CD4-positive, alpha-beta T cell treated with Interleukin-4 for 4 hours (primary cell): Measurements from ENCODE around the gene TMEM221.

Experiments used
- DNase-seq: peaks from one replicate; pipeline ENCODE4 v3.0.0-alpha.2; 2020

TMEM221 gene

GRCh38 chr19:17471410-17472125 is 23.1 kb upstream of the TMEM221 start:
- DNase-seq, result no peak

DNA sequence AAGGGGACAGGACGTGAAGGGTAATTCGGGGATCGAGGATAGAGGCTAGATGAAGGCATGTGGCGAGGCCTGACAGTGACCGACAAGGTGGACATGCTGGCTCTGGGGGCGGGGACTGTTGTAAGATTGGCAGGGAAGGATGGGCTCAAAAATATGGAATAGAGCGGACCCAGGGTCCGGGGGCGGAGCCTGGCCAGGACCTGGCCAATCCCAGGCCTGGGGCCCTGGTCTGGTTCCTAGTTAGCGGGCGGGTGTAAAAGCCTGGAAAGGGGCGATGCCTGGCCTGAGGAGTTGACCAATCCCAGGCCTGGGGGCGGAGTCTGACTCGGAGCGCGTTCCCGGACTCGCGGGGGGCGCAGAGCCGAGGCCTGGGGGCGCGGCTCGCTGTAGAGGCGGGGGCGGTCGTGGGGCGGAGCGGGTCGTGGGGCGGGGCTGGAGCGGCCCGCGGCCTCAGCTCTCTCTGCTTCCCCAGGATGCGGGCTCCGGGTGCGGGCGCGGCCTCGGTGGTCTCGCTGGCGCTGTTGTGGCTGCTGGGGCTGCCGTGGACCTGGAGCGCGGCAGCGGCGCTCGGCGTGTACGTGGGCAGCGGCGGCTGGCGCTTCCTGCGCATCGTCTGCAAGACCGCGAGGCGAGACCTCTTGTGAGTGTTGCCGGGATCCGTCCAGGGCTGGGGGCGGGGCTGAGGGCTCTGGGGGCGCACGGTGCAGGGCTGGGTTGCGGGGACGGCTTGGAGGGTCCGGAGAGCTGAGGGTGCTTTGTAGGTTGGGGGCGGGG is 21.8 kb upstream of the TMEM221 start, which contains the start of gene SLC27A1:
Gene SLC27A1, plus strand, starts transcription at position 457 of the 774 bp plus-strand sequence. Its CDS starts 17 bp downstream, at position 474.
- DNase-seq, result peak; percentile 93

GRCh38 chr19:17469481-17470067 is 21.1 kb upstream of the TMEM221 start:
- DNase-seq, result peak; percentile 95

DNA sequence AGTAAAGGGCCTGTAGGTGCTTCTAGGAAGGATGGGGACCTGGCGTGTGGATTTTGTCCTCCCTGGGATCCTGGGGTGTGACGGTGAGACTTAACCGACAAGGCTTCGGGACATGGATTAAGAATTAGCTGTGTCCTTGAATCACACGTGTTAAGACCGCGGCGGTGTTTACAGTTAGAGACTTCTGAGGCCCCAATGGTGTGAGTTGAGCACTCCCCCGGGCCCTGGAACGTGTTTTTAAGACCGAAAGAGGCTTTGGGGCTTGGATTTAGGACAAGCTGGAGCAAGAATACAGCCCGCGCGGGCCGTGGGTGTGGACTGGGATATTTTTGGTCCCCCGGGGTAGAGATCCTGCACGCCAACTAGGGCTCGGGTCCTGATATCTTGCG is 20.6 kb upstream of the TMEM221 start:
- no peak for DNase-seq

GRCh38 chr19:17468302-17469091 is 20.0 kb upstream of the TMEM221 start:
- DNase-seq, result no peak

DNA sequence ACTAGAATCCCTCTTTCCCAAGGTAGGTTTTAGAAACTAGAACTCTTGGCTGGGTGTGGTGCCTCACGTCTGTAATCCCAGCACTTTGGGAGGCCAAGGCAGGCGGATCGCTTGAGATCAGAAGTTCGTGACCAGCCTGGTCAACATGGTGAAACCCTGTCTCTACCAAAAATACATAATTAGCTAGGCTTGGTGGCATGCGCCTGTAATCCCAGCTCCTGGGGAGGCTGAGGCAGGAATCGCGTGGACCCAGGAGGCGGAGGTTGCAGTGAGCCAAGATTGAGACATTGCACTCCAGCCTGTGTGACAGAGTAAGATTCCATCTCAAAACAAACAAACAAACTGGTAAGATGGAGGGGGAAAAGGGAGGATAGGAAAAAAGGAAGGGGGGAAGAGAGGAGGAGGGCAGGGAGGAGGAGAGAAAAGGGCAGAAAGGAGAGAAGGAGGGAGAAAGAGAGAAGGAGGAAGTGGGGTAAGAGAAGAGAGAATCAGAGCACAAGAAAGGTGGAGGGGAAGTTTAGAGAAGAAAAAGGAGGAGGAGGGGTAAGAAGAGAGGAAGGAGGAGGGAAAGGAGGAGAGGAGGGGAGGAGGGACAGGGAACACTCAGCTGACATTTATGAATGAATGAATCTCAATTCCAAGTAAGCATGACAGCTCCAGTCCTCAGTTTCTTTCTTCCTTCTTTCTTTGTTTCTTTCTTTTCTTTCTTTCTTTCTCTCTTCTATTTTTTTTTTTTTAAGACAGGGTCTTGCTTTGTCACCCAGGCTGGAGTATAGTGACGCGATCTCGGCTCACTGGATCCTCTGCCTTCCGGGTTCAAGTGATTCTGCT is 19.2 kb upstream of the TMEM221 start:
- no peak for DNase-seq

- DNase-seq, result no peak
Observed at GRCh38 chr19:17466487-17466850, 18.0 kb upstream of the TMEM221 start.

DNA sequence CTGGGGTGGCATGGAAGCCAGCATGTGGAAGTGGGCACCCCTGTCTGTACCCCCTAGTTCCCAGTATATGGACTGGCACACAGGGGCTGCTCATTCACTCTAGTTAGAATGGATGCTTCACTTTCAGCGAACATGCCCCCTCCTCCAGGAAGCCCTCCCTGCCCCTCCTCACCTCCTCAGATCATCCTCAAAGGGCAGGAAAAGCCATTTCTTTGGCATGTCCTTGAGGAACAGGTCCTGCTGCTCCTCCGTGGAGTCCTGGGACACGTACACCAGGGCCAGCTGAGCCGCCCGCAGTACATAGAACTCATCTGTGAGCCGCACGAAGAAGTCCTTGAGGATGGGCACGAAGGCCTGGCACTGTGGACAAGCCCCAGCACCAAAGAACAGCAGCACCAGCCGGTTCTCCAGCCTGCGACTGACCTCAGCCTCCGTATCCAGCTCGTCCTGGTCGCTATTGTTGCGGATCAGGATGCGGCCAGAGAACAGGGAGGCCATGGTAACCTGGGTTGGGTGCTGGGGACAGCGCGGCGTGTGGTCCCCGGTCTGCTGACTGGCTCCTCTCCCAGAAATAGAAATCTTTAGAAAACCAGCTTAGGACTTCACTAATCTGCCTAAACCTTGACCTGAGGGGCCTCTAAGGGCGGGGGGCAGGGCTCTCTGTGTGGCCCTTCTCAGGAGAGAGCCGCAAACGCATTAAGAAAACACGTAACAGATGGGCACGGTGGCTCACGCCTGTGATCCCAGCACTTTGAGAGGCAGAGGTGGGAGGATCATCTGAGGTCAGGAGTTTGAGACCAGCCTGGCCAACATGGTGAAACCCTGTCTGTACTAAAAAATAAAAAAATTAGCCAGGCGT is 12.1 kb upstream of the TMEM221 start, which contains the start of gene NXNL1:
Gene NXNL1, minus strand, starts transcription at position 555 of the 859 bp plus-strand sequence. Its CDS starts 57 bp downstream, at position 498.
- no peak for DNase-seq

DNA sequence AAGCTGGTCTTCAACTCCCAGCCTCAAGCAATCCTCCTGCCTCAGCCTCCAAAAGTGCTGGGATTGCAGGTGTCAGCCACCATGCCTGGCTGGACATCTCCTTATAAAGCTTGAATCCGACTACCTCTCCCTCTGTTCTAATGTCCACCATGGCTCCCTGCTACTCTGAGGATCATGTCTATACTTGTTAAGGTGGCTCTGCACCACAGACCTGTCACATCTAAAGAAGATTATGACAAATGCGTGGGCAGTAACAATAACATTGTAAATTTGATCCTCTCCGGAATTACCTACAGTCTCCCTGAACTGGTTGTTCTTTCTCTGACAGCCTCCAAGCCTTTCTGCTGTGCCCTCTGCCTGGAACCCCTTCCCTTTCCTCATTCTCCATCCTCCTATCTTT is 10.5 kb upstream of the TMEM221 start:
- no peak for DNase-seq

DNA sequence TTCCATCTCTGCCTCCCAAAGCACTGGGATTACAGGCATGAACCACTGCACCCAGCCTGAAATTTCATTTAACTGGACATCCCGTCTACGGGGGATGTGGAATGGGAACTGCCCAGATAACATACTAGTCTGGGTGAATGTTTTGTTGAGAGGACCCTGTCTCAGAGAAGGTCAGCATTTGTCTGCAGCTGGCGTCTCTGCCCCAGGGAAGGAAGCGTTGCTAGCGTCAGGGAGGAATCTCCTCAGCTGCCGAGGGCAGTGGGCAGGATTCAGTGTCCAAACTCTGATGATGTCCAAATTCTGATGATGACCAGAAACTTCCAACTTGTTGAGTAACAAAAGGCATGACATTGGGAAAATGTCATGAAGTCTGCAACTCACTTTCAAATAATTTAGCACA is 9.1 kb upstream of the TMEM221 start:
- no peak for DNase-seq

GRCh38 chr19:17456127-17456526 is 7.7 kb upstream of the TMEM221 start:
- DNase-seq, result no peak

DNA sequence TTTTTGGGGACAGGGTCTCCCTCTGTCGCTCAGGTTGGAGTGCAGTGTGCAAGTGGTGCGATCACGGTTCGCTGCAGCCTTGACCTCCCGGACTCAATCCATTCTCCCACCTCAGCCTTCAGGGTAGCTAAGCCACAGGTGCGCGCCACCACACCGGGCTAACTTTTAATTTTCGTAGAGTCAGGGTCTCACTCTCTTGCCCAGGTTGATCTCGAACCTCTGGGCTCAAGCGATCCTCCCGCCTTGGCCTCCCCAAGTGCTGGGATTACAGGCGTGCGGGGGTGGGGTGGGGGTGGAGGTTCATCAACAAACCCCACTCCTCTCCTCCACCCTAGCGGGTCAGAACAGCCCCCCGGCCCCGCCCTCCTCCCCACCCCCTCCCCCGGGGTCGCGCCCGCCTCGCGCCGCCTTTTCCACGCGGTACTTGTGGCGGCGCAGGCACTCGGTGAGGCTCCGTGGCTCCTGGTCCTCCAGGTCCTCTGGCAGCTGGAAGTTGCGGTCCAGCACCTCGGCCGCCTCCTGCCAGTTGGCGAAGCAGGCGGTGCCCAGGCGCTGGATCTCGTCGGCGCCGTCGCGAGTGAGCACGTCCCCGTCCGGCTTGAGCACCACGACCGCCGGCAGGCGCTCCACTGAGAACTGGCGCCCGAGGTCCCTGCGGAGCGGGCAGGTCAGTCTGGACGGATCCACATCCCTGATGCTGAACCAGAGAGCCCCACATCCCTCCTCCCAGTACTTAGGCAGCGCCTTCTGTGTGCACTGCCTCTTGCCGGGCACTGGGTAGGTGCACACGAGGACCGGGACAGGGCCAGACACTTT is 7.0 kb upstream of the TMEM221 start:
- DNase-seq, result no peak

DNA sequence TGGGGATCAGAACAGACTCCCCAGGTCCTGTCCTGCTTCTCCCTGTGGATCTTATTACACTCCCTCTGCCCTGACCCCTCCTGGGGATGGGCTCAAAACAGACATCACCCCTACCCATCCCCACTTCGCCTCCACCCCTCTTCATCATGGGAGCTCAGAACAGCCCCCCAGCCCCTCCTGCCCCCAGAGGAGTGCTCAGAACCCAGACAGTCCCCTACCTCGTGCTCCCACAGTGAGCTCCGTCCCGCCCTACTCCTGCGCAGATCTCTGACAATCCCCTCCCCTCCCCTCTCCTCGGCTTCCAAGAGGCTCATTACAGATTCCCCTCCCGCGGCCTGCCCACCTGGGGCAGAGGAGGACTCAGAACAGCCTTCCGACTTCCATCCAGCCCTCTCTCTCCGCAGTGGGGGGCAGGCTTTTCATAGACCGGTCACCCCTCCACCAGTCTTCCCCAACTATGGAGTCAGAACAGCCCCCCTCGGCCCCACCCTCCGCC is 6.2 kb upstream of the TMEM221 start:
- DNase-seq, result no peak

- DNase-seq, result no peak
Observed at GRCh38 chr19:17451820-17452219, 3.4 kb upstream of the TMEM221 start.

DNA sequence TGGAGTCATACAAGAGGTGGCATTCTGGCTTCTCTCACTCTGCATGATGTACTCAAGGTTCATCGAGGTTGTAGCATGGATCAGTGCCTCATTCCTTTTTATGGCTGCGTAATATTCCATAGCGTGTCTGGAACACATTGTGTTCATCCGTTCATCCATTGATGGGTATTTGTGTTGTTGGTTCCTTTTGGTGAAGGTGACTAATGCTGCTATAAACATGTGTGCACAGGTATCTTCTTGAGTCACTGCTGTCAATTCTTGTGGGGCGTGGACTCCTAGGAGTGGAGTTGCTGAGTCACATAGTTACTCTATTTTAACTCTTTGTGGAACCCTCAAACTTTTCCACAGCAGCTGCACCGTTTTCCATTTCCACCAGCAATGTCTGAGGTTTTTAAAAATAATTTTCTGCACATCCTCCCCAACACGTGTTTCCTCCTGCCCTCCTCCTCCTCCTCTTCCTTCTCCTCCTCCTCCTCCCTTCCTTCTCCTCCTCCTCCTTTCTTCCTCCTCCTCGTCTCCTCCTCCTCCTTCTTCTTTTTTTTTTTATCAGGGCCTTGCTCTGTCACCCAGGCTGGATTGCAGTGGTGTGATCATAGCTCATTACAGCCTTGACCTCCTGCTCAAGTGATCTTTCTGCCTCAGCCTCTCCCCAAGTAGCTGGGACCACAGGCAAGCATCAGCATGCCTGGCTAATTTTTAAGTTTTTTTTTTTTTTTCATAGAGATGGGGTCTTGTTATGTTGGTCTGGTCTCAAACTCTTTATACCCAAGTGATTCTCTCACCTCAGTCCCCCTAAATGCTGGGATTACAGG is 2.0 kb upstream of the TMEM221 start:
- peak; percentile 54 for DNase-seq

- no peak for DNase-seq
Observed at GRCh38 chr19:17447704-17448130, 751 bp downstream of the TMEM221 start.

DNA sequence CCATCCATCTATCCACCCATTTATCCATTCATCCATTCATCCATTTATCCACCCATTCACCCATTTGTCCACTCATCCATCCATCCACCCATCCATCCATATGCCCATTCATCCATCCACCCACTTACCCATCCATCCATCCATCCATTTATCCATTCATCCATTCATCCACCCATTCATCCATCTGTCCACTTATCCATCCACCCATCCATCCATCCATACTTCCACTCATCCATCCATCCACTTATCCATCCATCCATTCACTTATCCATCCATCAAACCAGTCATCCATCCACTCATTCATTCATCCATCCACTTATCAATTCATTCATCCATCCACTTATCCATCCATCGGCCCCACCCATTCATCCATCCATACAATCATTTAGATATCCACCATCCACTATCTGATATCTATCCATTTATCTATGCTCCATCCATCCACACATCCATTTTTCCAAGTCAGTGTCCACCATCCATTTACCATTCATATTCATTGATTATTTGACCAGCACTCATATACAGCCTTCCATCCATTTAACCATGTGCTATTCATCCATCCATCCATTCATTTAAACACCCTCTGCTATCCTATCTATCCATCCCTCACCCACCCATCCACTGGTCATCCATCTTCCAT is 2.8 kb downstream of the TMEM221 start:
- DNase-seq, result no peak

DNA sequence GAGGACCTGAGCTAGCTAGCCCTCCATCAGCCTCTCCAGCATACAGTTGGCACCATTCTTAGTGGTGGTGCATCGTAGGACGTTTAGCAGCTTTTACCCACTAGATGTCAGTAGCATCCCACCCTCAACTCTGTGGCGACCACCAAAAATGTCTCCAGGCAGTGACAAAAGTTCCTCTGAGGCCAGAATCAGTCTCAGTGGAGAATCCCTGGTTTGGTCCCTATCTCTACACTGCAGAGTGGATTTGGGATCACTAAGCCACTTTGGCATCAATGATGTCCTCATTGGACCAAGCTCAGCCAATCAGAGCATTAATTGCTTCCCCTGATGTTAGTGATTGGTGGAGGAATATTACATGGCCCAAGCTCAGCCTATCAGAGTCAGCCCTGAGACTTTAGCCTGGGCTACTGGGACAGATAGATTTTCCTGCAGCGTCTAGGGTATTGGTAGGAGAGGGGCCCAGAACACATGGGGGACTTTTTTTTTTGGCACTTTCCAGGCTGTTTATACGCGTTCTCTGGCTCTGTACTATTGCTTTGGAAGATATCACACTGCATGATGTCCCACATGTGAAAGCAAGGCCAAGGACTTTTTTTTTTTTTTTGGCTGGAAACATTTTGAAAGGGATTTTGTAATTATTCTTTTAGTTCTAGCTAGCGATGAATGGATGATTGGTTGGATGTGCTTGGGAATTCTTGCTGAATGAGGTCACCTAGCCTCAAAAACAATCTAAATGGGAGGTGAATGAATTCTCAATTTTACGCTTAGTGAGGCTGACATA is 7.0 kb downstream of the TMEM221 start:
- peak; percentile 12 for DNase-seq
